ENCODE measurements around the gene DPH5.
"Not testable (repeated sequence)": the region's sequence is repeated elsewhere in the genome, so short reads cannot be mapped to it uniquely, and the experiment has no call there.

The DPH5 gene

DNA sequence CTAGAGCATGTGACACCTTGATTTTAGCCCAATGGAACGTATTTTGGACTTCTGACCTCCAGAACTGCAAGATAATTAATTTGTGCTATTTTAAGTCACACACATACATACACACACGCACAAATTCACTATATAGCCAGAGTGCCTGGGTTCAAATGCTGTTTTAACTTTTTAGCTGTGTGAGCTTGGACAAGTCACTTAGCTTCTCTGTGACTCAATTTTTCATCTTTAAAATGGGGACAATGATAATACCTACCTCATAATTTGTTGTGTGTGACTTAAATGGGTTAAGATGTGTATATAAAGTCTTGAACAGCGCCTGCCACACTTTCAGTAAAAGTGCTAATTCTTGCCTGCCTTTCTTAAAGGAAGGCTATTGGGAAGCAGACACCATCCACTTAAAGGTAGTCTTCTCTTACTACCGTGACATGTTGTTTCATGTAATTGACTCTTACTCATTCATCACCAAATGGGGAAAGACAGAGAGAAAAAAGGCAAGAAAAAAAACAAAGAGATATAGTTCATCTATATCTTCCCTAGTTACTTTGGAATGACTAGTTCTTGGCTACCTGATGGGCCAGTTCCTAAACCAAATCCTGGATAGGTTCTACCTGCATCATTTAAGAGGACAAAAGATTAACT is 73.4 kb downstream of the DPH5 start:
- TF ChIP-seq, protein P1, sequence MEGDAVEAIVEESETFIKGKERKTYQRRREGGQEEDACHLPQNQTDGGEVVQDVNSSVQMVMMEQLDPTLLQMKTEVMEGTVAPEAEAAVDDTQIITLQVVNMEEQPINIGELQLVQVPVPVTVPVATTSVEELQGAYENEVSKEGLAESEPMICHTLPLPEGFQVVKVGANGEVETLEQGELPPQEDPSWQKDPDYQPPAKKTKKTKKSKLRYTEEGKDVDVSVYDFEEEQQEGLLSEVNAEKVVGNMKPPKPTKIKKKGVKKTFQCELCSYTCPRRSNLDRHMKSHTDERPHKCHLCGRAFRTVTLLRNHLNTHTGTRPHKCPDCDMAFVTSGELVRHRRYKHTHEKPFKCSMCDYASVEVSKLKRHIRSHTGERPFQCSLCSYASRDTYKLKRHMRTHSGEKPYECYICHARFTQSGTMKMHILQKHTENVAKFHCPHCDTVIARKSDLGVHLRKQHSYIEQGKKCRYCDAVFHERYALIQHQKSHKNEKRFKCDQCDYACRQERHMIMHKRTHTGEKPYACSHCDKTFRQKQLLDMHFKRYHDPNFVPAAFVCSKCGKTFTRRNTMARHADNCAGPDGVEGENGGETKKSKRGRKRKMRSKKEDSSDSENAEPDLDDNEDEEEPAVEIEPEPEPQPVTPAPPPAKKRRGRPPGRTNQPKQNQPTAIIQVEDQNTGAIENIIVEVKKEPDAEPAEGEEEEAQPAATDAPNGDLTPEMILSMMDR (IDR thresholded peaks at IDR 0.05; ENCODE audit: low read depth, low read length): no peak
- no peak overlapping the region for H3K4me3 ChIP-seq (ENCODE audit: low read depth, low read length)

DNA sequence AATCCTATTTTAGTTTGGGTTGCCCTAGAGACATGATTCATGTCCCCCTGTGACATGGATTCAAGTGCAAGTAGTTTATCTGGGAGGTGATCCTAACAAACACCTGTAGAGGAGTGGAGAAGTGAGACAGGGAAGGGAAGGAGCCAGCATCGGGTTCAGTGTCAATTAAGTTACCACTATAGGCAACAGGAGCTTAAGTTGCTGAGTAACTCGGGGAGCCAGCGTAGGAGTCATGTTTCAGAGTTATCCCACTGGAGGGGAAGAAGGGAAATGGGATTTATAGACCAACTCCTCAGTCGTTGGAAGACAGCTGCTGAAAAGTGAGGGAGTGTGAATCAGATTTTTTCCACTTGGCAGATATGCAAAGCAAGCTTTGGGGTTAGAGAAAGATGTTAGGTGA is 74.8 kb downstream of the DPH5 start:
- no peak overlapping the region for H3K4me3 ChIP-seq (ENCODE audit: low read depth, low read length)
- TF ChIP-seq, protein P1 (IDR thresholded peaks at IDR 0.05; ENCODE audit: low read depth, low read length): no peak

DNA sequence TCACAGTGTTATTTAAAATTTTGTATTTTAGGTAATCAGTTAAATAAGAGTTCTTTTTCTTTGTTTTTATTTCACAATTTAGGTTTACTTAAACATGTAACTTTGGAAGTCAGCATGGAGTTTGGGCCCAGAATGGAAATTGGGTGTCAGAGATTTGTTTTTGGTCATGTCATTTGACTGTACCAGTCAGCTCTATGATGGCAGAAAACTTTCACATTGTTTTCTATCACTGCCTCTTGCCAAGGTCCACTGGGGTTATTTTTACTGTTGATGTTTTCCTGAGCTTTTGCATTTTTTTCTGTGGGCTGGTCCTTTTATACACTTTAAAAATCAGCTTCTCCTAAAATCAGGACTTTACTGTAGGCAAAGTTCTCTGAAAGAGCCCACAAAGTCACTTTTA is 75.2 kb downstream of the DPH5 start:
- TF ChIP-seq, protein P1 (IDR thresholded peaks at IDR 0.05; ENCODE audit: low read depth, low read length): no peak
- no peak overlapping the region for H3K4me3 ChIP-seq (ENCODE audit: low read depth, low read length)

DNA sequence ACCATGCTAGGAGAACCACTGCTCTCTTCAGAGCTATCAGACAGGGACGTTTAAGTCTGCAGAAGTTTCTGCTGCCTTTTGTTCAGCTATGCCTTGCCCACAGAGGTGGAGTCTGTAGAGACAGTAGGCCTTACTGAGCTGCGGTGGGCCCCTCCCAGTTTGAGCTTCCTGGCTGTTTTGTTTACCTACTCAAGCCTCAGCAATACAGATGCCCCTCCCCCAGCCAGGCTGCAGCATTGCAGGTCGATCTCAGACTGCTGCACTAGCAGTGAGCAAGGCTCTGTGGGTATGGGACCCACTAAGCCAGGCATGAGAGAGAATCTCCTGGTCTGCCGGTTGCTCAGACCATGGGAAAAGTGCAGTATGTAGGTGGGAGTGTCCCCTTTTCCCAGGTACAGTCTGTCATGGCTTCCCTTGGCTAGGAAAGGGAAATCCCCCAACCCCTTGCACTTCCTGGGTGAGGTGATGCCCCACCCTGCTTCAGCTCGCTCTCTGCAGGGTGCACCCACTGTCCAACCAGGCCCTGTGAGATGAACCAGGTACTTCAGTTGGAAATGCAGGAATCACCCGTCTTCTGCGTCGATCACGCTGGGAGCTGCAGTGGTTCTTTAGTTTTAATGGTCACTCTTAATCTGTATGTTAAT is 75.9 kb downstream of the DPH5 start:
- H3K4me3 ChIP-seq (ENCODE audit: low read depth, low read length): not testable (repeated sequence)

DNA sequence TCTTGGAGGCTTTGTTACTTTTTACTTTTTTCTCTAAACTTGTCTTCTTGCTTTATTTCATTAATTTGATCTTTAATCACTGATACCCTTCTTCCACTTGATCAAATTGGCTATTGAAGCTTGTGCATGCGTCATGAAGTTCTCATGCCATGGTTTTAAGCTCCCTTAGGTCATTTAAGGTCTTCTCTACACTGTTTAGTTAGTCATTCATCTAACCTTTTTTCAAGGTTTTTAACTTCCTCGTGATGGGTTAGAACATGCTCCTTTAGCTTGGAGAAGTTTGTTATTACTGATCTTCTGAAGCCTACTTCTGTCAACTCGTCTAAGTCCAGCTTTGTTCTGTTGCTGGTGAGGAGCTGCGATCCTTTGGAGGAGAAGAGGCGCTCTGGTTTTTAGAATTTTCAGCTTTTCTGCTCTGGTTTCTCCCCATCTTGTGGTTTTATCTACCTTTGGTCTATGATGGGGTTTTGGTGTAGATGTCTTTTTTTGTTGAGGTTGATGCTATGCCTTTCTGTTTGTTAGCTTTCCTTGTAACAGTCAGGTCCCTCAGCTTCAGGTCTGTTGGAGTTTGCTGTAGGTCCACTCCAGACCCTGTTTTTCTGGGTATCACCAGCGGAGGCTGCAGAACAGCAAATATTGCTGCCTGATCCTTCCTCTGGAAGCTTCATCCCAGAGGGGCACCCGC is 76.7 kb downstream of the DPH5 start:
- not testable (repeated sequence) for H3K4me3 ChIP-seq (ENCODE audit: low read depth, low read length)

DNA sequence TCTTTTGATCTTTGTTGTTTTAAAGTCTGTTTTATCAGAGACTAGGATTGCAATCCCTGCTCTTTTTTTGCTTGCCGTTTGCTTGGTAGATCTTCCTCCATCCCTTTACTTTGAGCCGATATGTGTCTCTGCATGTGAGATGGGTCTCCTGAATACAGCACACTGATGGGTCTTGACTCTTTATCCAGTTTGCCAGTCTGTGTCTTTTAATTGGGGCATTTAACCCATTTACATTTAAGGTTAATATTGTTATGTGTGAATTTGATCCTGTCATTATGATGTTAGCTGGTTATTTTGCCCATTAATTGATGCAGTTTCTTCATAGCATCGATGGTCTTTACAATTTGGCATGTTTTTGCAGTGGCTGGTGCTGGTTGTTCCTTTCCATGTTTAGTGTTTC is 77.8 kb downstream of the DPH5 start:
- not testable (repeated sequence) for H3K4me3 ChIP-seq (ENCODE audit: low read depth, low read length)

DNA sequence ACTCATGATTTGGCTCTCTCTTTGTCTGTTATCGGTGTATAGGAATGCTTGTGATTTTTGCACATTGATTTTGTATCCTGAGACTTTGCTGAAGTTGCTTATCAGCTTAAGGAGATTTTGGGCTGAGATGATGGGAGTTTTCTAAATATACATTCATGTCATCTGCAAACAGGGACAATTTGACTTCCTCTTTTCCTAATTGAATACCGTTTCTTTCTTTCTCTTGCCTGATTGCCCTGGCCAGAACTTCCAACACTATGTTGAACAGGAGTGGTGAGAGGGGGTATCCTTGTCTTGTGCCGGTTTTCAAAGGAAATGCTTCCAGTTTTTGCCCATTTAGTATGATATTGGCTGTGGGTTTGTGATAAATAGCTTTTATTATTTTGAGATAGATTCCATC is 79.5 kb downstream of the DPH5 start:
- H3K4me3 ChIP-seq (ENCODE audit: low read depth, low read length): not testable (repeated sequence)

DNA sequence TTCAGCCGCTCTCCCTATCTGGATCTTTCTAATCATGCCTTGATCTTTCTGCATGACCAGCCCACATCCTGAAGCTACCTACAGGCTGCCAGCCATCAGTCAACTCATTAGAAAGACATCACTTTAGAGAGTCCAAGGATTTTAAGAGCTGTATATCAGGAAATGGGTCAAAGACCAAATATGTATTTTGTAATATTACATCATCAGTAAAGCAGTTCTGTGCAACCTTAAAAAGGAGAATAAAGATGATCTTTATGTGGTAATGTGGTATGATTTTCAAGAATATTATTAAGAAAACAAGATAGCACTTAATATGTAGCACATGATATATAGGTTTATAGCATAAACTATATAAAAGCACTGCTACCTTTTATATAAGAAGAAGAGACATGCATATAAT is 82.1 kb downstream of the DPH5 start:
- no peak overlapping the region for H3K4me3 ChIP-seq (ENCODE audit: low read depth, low read length)
- TF ChIP-seq, protein P1 (IDR thresholded peaks at IDR 0.05; ENCODE audit: low read depth, low read length): no peak

DNA sequence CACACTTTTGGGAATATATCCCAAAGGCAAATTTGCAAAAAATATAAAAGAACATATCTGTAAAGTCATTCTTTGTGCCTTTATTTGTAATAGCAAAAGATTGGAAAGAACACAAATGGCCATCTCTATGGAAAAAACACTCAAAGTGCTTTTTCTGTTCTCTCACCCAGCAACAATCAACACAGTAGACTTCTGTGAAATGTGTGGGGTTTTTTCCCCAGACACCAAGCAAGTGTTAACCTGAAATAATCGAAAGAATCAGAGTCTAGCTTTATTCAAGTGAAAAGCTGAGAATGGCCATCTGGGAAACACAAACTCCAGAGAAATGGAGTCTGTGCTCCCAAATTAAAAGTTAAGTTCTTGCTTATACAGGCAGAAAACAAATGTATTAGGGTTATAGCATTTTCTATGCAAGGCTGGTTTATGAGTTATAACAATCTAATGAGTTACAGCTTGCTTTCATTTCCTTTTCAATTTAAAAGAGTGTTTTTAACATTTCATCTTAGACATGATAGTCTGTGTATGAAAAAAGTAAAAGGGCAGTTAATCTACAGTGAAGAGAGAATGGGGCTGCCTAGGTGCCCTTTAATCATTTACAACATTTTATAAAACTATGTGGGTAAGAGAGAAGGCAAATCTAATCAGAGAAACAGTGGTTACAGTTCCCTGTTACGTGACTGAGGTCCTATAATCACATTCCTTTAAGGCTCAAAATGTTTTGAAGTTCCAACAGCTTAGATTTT is 83.1 kb downstream of the DPH5 start:
- TF ChIP-seq, protein P1 (IDR thresholded peaks at IDR 0.05; ENCODE audit: low read depth, low read length): no peak

More for the DNA sequence above, 83.1 kb downstream of the DPH5 start:
- no peak overlapping the region for H3K4me3 ChIP-seq (ENCODE audit: low read depth, low read length)

Data from WI38 (cell line).